ENCODE data around the gene RAX2. TPM values are rescaled to one million over a fixed set of nuclear protein-coding genes. Genes with fewer than 3 reads are reported as not detected.
"Not testable (repeated sequence)": the region's sequence is repeated elsewhere in the genome, so short reads cannot be mapped to it uniquely, and the experiment has no call there.

Gene RAX2
- total and polyA plus RNA-seq, 2 experiments from 2014 or later: 0.22 TPM; not detected in 1

GRCh38 chr19:3768015-3768747 lies 3.8 kb downstream of the RAX2 start:
- Histone ChIP-seq H3K27me3 (no peaks in the 10 kb centered on the region), H3K4me1 (ENCODE audit: insufficient read depth) (no peaks in the 10 kb centered on the region), H3K36me3 (replicated peaks; ENCODE audit: insufficient read depth, low read depth) (no peaks in the 10 kb centered on the region), H3K4me2 (no peak overlapping the region), H4K20me1 (ENCODE audit: insufficient read depth, poor library complexity, severe bottlenecking) (no peaks in the 10 kb centered on the region), H3K79me2 (peaks cover 9% of the 10 kb centered on the region), H3K9me3 (ENCODE audit: low read depth) (no peaks in the 10 kb centered on the region), H2AFZ (no peak overlapping the region), H3K27ac (no peak overlapping the region), H3K9me2 (replicated peaks; ENCODE audit: insufficient read depth) (no peaks in the 10 kb centered on the region), H3K4me3 (no peak overlapping the region)
- TF ChIP-seq CTCF (IDR thresholded peaks at IDR 0.05; ENCODE audit: poor library complexity): no peak
- no peak for DNase-seq (ENCODE audit: low spot score)
- WGBS (ENCODE audit: low lambda C conversion rate, missing lambda C conversion rate): 95% methylated on average over 22 of the region's 25 CpGs

DNA sequence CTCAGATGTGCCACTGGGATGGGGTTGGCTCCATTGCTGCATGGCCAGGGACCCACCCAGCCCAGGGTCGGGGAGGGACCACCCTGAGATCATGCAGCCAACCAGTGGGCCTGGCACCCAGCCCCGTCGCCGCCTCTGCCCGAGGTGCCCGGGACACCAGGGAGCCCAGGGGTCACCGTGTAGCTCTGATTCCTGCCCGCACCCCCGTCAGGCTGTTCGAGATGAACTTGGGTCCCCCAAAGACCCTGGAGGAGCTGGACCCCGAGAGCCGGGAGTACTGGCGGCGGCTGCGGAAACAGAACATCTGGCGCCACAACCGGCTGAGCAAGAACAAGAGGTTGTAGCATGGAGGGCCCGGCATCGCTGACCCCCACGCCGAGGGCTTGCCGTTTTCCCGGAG lies 5.0 kb downstream of the RAX2 start:
- Histone ChIP-seq H3K79me2 (peaks cover 9% of the 10 kb centered on the region), H3K27ac (no peak overlapping the region), H2AFZ (no peak overlapping the region), H4K20me1 (ENCODE audit: insufficient read depth, poor library complexity, severe bottlenecking) (no peaks in the 10 kb centered on the region), H3K27me3 (no peaks in the 10 kb centered on the region), H3K4me2 (no peak overlapping the region), H3K4me3 (no peak overlapping the region), H3K9me2 (replicated peaks; ENCODE audit: insufficient read depth) (no peaks in the 10 kb centered on the region), H3K36me3 (replicated peaks; ENCODE audit: insufficient read depth, low read depth) (no peaks in the 10 kb centered on the region), H3K9me3 (ENCODE audit: low read depth) (no peaks in the 10 kb centered on the region), H3K4me1 (ENCODE audit: insufficient read depth) (no peaks in the 10 kb centered on the region)
- WGBS (ENCODE audit: low lambda C conversion rate, missing lambda C conversion rate): 95% methylated on average over 22 of the region's 23 CpGs
- TF ChIP-seq EZH2phosphoT487 (IDR thresholded peaks at IDR 0.05; ENCODE audit: low read depth, severe bottlenecking, unreplicated experiment): no peak
- TF ChIP-seq CTCF (IDR thresholded peaks at IDR 0.05; ENCODE audit: poor library complexity): no peak
- TF ChIP-seq EZH2 (IDR thresholded peaks at IDR 0.05; ENCODE audit: borderline replicate concordance): no peak
- no peak for DNase-seq (ENCODE audit: low spot score)

DNA sequence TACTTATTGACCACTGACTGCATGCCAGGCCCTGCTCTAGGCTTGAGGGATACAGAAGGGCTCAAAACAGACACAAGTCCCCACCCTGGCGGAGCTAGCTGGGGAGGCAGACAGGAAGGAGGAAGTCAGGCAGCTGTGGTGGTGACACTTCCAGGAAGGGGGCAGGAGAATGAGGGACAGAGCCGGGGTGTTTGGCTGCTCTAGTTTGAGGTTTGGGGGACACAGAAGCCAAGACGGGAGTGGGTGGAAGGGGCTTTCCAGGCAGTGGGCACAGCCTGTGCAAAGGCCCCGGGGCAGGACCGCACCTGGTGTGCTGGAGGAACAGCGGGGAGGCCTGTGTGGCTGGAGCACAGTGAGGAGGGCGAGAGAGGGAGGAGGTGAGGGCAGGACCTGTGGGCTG lies 5.5 kb downstream of the RAX2 start:
- no peak for DNase-seq (ENCODE audit: low spot score)
- Histone ChIP-seq H3K4me3 (no peak overlapping the region), H3K36me3 (replicated peaks; ENCODE audit: insufficient read depth, low read depth) (no peaks in the 10 kb centered on the region), H3K9me3 (ENCODE audit: low read depth) (no peaks in the 10 kb centered on the region), H4K20me1 (ENCODE audit: insufficient read depth, poor library complexity, severe bottlenecking) (no peaks in the 10 kb centered on the region), H3K27ac (no peak overlapping the region), H3K9me2 (replicated peaks; ENCODE audit: insufficient read depth) (no peaks in the 10 kb centered on the region), H2AFZ (no peak overlapping the region), H3K4me1 (ENCODE audit: insufficient read depth) (no peaks in the 10 kb centered on the region), H3K27me3 (no peaks in the 10 kb centered on the region), H3K79me2 (peaks cover 9% of the 10 kb centered on the region), H3K4me2 (no peak overlapping the region)
- no peak for TF ChIP-seq EZH2 (IDR thresholded peaks at IDR 0.05; ENCODE audit: borderline replicate concordance)
- TF ChIP-seq CTCF (IDR thresholded peaks at IDR 0.05; ENCODE audit: poor library complexity): no peak
- TF ChIP-seq EZH2phosphoT487 (IDR thresholded peaks at IDR 0.05; ENCODE audit: low read depth, severe bottlenecking, unreplicated experiment): no peak
- 99% methylated on average over 7 of the region's 7 CpGs for WGBS (ENCODE audit: low lambda C conversion rate, missing lambda C conversion rate)

DNA sequence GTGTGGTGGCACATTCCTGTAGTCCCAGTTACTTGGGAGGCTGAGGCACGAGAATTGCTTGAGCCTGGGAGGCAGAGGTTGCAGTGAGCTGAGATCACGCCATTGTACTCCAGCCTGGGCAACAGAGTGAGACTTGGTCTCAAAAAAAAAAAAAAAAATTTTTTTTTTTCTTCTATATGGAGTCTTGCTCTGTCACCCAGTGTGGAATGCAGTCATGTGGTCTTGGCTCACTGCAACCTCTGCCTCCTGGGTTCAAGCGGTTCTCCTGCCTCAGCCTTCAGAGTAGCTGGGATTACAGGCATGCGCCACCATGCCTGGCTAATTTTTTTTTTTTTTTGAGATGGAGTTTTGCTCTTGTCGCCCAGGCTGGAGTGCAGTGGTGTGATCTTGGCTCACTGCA lies 6.3 kb downstream of the RAX2 start:
- WGBS (ENCODE audit: low lambda C conversion rate, missing lambda C conversion rate): 97% methylated on average over 5 of the region's 5 CpGs
- not testable (repeated sequence) for DNase-seq (ENCODE audit: low spot score); H3K36me3 ChIP-seq (replicated peaks; ENCODE audit: insufficient read depth, low read depth); H3K27me3 ChIP-seq; H3K9me2 ChIP-seq (replicated peaks; ENCODE audit: insufficient read depth); H3K4me1 ChIP-seq (ENCODE audit: insufficient read depth); H3K4me2 ChIP-seq; H4K20me1 ChIP-seq (ENCODE audit: insufficient read depth, poor library complexity, severe bottlenecking); H3K27ac ChIP-seq; H2AFZ ChIP-seq; H3K9me3 ChIP-seq (ENCODE audit: low read depth); H3K4me3 ChIP-seq
- peaks cover 15% of the 10 kb centered on the region for H3K79me2 ChIP-seq

Data from hepatocyte (in vitro differentiated cells).